ENCODE data around the gene ZRANB2.
A peak's percentile ranks its signal among the peaks of the same experiment; 100 is the strongest.

DNA sequence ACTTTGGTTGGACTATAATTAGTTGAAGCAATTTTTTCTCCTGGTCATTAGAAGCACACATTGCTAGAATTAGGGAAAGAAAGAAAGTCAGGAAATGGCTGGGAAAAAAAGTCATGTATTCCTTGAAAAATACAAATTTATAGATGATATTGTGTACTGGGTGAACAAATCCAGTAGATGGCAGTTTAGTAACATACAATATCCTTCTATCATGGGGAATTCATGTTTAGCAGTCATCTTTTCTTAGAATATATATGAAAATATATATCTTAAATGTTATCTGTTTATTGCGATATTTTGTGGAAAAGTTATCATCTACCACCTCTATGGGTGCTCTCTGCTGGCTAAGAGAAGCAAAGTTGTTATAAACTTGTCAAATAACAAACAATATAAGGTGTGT lies 13.1 kb upstream of the ZRANB2 start:
- TF ChIP-seq, protein P1, sequence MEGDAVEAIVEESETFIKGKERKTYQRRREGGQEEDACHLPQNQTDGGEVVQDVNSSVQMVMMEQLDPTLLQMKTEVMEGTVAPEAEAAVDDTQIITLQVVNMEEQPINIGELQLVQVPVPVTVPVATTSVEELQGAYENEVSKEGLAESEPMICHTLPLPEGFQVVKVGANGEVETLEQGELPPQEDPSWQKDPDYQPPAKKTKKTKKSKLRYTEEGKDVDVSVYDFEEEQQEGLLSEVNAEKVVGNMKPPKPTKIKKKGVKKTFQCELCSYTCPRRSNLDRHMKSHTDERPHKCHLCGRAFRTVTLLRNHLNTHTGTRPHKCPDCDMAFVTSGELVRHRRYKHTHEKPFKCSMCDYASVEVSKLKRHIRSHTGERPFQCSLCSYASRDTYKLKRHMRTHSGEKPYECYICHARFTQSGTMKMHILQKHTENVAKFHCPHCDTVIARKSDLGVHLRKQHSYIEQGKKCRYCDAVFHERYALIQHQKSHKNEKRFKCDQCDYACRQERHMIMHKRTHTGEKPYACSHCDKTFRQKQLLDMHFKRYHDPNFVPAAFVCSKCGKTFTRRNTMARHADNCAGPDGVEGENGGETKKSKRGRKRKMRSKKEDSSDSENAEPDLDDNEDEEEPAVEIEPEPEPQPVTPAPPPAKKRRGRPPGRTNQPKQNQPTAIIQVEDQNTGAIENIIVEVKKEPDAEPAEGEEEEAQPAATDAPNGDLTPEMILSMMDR (IDR thresholded peaks at IDR 0.05): peak in 4 of 7 experiments; percentile 24 to 40 (median 38)
- no peak for TF ChIP-seq POLR2A (IDR thresholded peaks at IDR 0.05)

Measured in body of pancreas (tissue), 4 donors.